ENCODE data around the gene MSH3.

DNA sequence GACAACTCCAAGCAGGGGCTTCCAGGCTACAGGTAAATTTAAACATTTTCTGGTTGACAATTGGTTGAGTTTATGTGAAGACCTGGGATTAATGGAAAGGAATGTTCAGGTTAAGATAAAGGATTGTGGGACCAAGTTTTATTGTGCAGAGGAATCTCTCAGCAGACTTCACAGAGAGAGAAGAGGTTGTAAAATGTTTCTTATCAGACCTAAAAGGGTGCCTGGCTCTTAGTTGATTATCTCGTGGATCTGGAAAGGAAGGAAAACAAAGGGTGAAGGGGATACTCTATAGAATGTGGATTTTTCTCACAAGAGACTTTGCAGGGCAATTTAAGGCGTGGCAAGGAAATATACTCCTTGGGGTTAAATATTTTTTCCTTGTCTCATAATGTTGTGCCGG lies 209.3 kb downstream of the MSH3 start:
- TF ChIP-seq ZNF8 (CRISPR knock-in tag; IDR thresholded peaks at IDR 0.05), result no peak
- no peak for TF ChIP-seq ISL1 (CRISPR knock-in tag; IDR thresholded peaks at IDR 0.05)

Measured in SK-N-SH treated with all-trans-retinoic acid at 6 μM for 48 hours (cell line).